Adipose tissue (tissue), 3 donors: ENCODE measurements around the gene ZNF827. TPM values are rescaled to one million over a fixed set of nuclear protein-coding genes. Genes with fewer than 3 reads are reported as not detected.

Source experiments
- H3K27ac ChIP-seq: one replicate; pipeline ENCODE4 v1.5.1; 2013; ENCODE audit warnings: low read depth, low read length
- WGBS, 3 donors: extraction: QIAGEN DNeasy Blood & Tissue Kit; methylation state at CpG; one replicate each; pipeline ENCODE4 v1.1.7; 2013; 5-methylcytosine and 5-hydroxymethylcytosine counted together
- polyA plus RNA-seq, 3 donors: library from polyadenylated mRNA; stranded (reverse); fragments of 200-250 nt; gene quantifications; one replicate each; pipeline ENCODE4 v1.2.3, GENCODE V29; 2013
- donor health status: healthy with polysubstance abuse.
- donor health status: Bipolar disorder and iron deficiency.
- donor health status: healthy.

ZNF827 gene
- polyA plus RNA-seq, 3 donors: 1.7 to 2.8 (median 1.9) TPM

GRCh38 chr4:145792429-145792828 is 146.2 kb downstream of the ZNF827 start:
- 97 to 99% (median 98%) methylated on average over 5 of the region's 5 CpGs for WGBS, 3 donors
- no peak overlapping the region for H3K27ac ChIP-seq

- H3K27ac ChIP-seq: no peak overlapping the region
- 46 to 48% (median 46%) methylated on average over 2 of the region's 2 CpGs for WGBS, 3 donors
Observed at GRCh38 chr4:145791988-145792387, 146.6 kb downstream of the ZNF827 start.

- no peak overlapping the region for H3K27ac ChIP-seq
- WGBS, 3 donors: 52 to 75% (median 72%) methylated on average over 2 of the region's 2 CpGs
Observed at GRCh38 chr4:145788755-145789154, 149.9 kb downstream of the ZNF827 start.

GRCh38 chr4:145786830-145787229 is 151.8 kb downstream of the ZNF827 start:
- no peak overlapping the region for H3K27ac ChIP-seq
- WGBS, 3 donors: 48 to 86% (median 63%) methylated on average over 5 of the region's 5 CpGs

GRCh38 chr4:145786261-145786660 is 152.4 kb downstream of the ZNF827 start:
- no peak overlapping the region for H3K27ac ChIP-seq
- WGBS, 3 donors: 85 to 93% (median 88%) methylated on average over 2 of the region's 2 CpGs

- H3K27ac ChIP-seq: no peak overlapping the region
- WGBS, 3 donors: 27 to 44% (median 41%) methylated on average over 2 of the region's 2 CpGs
Observed at GRCh38 chr4:145785391-145786008, 153.1 kb downstream of the ZNF827 start.

GRCh38 chr4:145784036-145784435 is 154.6 kb downstream of the ZNF827 start:
- 88 to 98% (median 88%) methylated on average over 2 of the region's 2 CpGs for WGBS, 3 donors
- H3K27ac ChIP-seq: no peak overlapping the region

GRCh38 chr4:145782756-145783155 is 155.9 kb downstream of the ZNF827 start:
- 78 to 82% (median 81%) methylated on average over 5 of the region's 5 CpGs for WGBS, 3 donors
- H3K27ac ChIP-seq: no peak overlapping the region

- WGBS, 3 donors: 52 to 81% (median 69%) methylated on average over 2 of the region's 2 CpGs
- H3K27ac ChIP-seq: no peak overlapping the region
Observed at GRCh38 chr4:145781351-145781750, 157.3 kb downstream of the ZNF827 start.

- WGBS, 3 donors: 55 to 96% (median 67%) methylated on average over 8 of the region's 8 CpGs
- no peak overlapping the region for H3K27ac ChIP-seq
Observed at GRCh38 chr4:145779319-145779801, 159.3 kb downstream of the ZNF827 start.

- H3K27ac ChIP-seq: no peak overlapping the region
- WGBS, 3 donors: 95 to 98% (median 96%) methylated on average over 4 of the region's 4 CpGs
Observed at GRCh38 chr4:145776208-145776607, 162.4 kb downstream of the ZNF827 start.

GRCh38 chr4:145775406-145775805 is 163.2 kb downstream of the ZNF827 start:
- no peak overlapping the region for H3K27ac ChIP-seq
- 94 to 98% (median 97%) methylated on average over 3 of the region's 3 CpGs for WGBS, 3 donors

GRCh38 chr4:145774473-145774872 is 164.2 kb downstream of the ZNF827 start:
- WGBS, 3 donors: 95 to 96% (median 95%) methylated on average over 6 of the region's 6 CpGs
- no peak overlapping the region for H3K27ac ChIP-seq

- WGBS, 3 donors: 91 to 95% (median 93%) methylated on average over 6 of the region's 6 CpGs
- no peak overlapping the region for H3K27ac ChIP-seq
Observed at GRCh38 chr4:145773581-145774234, 164.9 kb downstream of the ZNF827 start.

GRCh38 chr4:145772347-145772746 is 166.3 kb downstream of the ZNF827 start:
- 90 to 96% (median 94%) methylated on average over 2 of the region's 2 CpGs for WGBS, 3 donors
- no peak overlapping the region for H3K27ac ChIP-seq

GRCh38 chr4:145770124-145770523 is 168.5 kb downstream of the ZNF827 start:
- WGBS, 3 donors: 93 to 97% (median 93%) methylated on average over 4 of the region's 4 CpGs
- H3K27ac ChIP-seq: no peak overlapping the region

- WGBS, 3 donors: 63 to 93% (median 85%) methylated on average over 2 of the region's 2 CpGs
- H3K27ac ChIP-seq: no peak overlapping the region
Observed at GRCh38 chr4:145769450-145770037, 169.1 kb downstream of the ZNF827 start.

GRCh38 chr4:145766273-145766672 is 172.3 kb downstream of the ZNF827 start:
- 92 to 97% (median 97%) methylated on average over 5 of the region's 5 CpGs for WGBS, 3 donors
- no peak overlapping the region for H3K27ac ChIP-seq

GRCh38 chr4:145763399-145763798 is 175.2 kb downstream of the ZNF827 start:
- H3K27ac ChIP-seq: no peak overlapping the region
- WGBS, 3 donors: 83 to 94% (median 93%) methylated on average over 4 of the region's 4 CpGs

GRCh38 chr4:145762719-145763118 is 175.9 kb downstream of the ZNF827 start:
- 93 to 97% (median 94%) methylated on average over 8 of the region's 8 CpGs for WGBS, 3 donors
- no peak overlapping the region for H3K27ac ChIP-seq
